HL-60 (cell line): ENCODE data around the gene ZFYVE26.

Source experiments
- GABPA ChIP-seq: IDR thresholded peaks from 2 replicates; pipeline ENCODE4 v1.6.1; 2012; ENCODE audit warnings: low read depth
- TF ChIP-seq, protein P1 (sequence below): IDR thresholded peaks from one replicate; pipeline ENCODE4 v1.5.1; 2011; ENCODE audit warnings: low read length, control low read depth, inconsistent platforms; ENCODE audit not compliant: insufficient read depth

DNA sequence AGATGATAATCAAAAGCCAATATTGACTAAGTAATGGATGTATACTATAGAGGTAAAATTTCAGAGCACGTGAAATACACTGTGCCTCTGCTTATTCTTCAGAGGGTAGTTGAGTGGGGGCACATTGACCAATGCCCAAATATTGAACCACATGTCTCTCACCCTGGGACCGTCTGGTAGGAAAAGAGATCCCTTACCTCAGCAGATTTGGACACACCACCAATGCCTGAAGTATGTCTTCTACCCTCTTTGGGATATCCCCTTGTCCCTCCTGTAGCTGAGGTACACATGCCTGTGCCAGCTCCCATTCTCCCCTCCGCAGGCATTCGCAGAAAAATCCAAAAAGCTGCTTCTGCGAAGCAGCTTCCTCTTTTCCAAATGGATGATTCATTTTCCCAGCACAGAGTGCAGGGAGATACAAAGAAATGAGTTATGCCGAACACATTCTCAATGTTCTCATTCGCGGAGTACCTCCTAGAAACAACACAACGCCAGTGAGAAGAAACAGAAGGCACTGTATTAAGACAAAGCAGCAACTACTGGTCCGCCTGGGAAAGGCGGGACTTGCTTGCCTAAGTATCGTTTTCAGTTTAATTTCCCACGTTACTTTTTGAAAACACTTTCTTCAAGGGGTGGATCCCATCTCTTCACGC, 691 bp downstream of the ZFYVE26 start:
- TF ChIP-seq GABPA, result no peak
- TF ChIP-seq, protein P1, sequence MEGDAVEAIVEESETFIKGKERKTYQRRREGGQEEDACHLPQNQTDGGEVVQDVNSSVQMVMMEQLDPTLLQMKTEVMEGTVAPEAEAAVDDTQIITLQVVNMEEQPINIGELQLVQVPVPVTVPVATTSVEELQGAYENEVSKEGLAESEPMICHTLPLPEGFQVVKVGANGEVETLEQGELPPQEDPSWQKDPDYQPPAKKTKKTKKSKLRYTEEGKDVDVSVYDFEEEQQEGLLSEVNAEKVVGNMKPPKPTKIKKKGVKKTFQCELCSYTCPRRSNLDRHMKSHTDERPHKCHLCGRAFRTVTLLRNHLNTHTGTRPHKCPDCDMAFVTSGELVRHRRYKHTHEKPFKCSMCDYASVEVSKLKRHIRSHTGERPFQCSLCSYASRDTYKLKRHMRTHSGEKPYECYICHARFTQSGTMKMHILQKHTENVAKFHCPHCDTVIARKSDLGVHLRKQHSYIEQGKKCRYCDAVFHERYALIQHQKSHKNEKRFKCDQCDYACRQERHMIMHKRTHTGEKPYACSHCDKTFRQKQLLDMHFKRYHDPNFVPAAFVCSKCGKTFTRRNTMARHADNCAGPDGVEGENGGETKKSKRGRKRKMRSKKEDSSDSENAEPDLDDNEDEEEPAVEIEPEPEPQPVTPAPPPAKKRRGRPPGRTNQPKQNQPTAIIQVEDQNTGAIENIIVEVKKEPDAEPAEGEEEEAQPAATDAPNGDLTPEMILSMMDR, result no peak
